IPS DF 4.7 (cell line): ENCODE measurements around the gene FOXJ2.
"Not testable (repeated sequence)": the region's sequence is repeated elsewhere in the genome, so short reads cannot be mapped to it uniquely, and the experiment has no call there.

Experiments used
- DNase-seq: peaks from one replicate; pipeline ENCODE4 v3.0.0-alpha.2; 2013; ENCODE audit warnings: low spot score; ENCODE audit errors: extremely low read depth

The FOXJ2 gene

GRCh38 chr12:8064131-8064530, 31.6 kb downstream of the FOXJ2 start:
- no peak for DNase-seq

GRCh38 chr12:8065991-8066594, 33.6 kb downstream of the FOXJ2 start, which contains the start of gene C3AR1:
Gene C3AR1 (minus strand): TSS chr12:8066359. CDS start chr12:8060185, 6,174 bp downstream.
- no peak for DNase-seq

DNA sequence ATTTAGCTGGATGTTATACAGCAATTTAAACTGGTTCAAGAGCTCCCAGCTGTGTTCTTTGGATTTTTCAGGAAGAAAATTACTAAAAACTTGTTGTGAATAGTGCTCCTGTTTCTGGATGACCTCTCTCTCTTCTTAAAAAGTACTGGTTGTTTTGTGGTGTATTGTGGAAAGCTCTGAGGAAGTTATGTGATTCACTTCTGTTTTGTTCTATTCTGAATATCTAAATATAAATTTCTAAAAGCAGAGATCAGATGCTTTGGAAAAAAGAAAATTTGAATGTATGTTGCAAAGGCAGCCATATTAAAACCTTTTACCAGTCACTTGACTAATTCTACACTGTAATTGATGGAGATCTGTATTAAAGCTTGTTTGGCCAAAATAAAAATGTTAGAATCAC, 37.1 kb downstream of the FOXJ2 start:
- no peak for DNase-seq

DNA sequence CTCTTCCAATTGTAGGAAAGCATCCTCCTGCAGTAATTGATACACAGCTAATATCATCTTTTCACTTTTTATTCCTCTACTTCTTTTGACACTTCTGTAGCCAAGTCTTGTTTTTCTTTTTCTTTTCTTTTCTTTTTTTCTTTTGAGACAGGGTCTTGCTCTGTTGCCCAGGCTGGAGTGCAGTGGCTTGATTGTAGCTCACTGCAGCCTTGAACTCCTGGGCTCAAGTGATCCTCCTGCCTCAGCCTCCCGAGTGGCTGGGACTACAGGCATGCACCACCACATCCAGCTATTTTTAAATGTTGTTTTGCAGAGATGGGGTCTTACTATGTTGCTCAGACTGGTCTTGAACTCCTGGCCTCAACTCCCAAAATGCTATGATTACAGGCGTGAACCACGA, 39.3 kb downstream of the FOXJ2 start:
- not testable (repeated sequence) for DNase-seq

GRCh38 chr12:8075935-8076334, 43.4 kb downstream of the FOXJ2 start:
- DNase-seq: no peak

DNA sequence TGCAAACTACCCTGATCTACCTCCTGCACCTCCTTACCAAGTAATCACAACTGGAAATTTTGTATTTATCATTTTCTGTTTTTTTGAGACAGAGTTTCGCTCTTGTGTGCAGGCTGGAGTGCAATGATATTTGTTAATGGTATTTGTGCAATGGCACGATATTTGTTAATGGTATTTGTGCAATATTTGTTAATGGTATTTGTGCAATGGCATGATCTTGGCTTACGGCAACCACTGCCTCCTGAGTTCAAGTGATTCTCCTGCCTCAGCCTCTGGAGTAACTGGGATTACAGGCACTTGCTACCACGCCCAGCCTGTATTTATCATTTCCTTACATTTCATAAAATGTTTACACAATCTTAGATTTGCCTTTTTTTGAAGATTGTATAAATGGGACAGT, 43.9 kb downstream of the FOXJ2 start:
- DNase-seq: no peak

- DNase-seq: no peak
Observed at GRCh38 chr12:8077207-8077606, 44.7 kb downstream of the FOXJ2 start.

DNA sequence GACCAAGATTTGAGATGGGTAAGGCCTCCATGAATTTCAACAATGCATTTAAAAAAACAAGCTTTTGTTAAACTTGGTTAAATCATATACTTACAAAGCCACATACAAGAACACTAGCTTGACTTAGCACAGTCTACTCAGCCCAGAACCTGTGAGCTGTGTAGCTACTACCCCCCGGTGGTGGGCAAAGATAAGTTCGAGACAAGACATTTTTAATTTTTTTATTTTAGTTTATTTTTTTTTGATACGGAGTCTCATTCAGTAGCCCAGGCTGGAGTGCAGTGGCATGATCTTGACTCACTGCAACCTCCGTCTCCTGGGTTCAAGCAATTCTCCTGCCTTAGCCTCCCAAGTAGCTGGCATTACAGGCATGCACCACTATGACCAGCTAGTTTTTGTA, 45.9 kb downstream of the FOXJ2 start:
- DNase-seq: no peak

DNA sequence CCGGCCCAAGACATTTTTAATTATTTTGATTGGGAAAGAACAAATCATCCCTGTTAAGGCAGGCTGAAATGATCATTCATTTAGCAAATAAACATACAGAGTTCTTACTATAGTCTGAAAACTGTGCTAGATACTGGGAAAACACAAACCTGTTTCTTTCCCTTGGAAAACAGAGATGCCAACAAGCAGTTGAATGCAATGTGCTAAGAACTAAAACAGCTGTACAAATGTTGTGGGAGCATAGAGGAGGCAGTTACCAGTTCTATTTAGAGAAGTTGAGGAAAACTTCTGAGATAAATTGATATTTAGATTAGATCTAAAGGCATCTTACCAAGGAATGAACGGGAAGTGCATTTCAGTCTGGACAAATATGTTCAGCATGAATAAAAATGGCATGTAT, 46.4 kb downstream of the FOXJ2 start:
- no peak for DNase-seq

GRCh38 chr12:8080120-8080519, 47.6 kb downstream of the FOXJ2 start:
- DNase-seq: no peak

GRCh38 chr12:8081251-8081920, 48.9 kb downstream of the FOXJ2 start:
- no peak for DNase-seq

DNA sequence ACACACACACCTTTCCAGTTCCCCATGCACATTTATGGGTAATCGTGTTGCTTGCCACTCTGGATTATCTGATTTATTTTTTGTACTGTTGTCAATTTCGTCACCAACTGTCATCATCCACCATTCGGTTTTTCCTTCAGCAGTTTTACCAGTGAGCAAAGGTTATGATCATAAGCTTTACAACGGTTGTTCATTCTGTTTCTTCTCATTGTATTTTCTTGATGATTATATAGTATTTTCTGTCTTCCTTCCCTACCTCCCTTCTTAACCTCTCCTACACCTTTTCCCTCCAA, 50.2 kb downstream of the FOXJ2 start:
- DNase-seq: no peak

- DNase-seq: not testable (repeated sequence)
Observed at GRCh38 chr12:8084351-8084750, 51.8 kb downstream of the FOXJ2 start.

DNA sequence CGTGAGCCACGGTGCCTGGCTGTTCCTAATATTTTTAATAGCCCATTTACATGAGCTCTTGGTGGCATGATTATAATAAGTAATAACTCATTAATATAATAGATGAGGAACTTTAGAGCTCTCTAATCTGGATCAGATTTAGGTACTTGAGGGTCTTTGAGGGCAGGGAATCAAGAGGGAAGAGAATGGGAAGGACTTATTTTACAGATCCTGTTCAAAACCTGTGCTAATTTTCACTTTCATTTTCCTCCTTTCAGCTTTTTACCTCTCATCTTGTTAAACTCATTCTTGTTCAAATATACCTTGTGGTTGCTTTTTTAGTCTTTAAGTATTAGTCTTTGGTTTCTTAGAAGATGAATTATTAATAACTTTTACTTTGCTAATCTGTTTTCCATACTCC, 55.1 kb downstream of the FOXJ2 start:
- no peak for DNase-seq

GRCh38 chr12:8088574-8088973, 56.1 kb downstream of the FOXJ2 start:
- no peak for DNase-seq

DNA sequence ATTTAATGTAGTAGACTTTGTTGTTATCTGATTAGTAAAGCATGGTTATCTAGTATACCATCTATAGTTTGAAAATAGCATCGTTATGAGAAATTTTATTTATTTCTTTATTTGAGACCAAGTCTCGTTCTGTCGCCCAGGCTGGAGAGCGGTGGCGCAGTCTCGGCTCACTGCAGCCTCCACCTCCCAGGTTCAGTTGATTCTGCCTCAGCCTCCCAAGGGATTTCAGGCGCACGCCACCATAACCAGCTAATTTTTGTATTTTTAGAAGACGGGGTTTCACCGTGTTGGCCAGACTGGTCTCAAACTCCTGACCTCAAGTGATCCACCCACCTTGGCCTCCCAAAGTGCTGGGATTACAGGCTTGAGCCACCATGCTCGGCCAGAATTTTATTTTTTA, 56.8 kb downstream of the FOXJ2 start:
- not testable (repeated sequence) for DNase-seq

DNA sequence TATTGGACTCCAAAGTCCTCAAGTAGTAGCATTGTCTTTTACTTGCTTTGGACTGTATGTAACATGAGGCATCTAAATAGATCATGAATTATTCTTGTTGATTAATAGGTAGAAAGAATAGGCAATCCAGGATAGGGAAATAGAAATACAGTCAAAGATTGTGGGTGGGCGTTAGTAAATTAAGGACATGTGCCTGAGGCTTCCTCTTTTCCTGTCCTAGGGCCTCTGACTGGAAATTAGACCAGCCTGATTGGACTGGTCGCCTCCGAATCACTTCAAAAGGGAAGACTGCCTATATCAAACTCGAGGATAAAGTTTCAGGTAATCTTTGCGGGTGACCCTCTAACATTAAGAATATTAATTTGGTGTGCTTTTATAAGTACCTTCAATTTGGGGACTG, 57.2 kb downstream of the FOXJ2 start:
- DNase-seq: no peak

- no peak for DNase-seq
Observed at GRCh38 chr12:8093291-8093690, 60.8 kb downstream of the FOXJ2 start.

DNA sequence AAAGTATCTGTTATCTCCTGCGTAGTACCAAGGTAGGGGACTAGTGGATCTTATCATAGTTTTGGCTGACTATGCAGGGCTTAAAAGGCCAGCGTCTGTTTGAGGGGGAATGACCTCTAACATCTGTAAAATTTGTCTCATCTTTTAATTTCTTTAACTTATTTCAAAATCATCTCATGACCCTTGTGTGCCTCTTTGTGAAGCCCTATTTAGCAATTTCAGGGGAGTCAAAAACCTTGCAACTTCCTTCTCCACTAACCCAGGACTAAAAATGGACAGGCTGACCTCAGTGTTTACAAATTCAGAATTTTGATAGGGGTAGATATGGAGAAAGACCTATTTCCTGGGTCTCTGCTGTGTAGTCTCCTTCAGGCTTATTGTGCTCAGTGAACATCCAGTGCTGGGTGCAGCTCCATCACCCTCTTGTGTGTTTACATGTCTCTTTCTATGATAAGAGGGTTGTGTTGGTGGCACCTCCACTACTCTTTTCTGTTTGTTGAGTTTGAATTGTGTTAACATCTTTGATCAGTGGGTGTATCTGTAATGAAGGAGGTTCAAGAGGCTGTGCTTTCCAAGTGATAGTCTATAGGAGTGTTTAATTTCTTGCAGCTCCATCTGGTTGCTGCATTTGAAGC, 63.9 kb downstream of the FOXJ2 start:
- no peak for DNase-seq

DNA sequence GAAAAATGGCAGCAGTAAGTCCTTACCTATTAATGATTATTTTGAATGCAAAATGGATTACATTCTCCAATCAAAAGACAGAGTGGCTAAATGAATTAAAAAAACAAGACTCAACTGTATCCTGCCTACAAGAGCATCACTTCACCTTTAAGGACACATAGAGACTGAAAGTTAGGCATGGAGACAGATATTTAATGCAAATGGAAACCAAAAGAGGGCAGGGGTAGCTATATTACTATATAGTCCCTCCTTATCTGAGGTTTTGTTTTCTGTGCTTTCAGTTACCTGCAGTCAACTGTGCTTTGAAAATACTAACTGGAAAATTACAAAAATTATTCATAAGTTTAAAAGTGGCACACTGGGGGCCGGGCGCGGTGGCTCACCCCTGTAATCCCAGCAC, 66.7 kb downstream of the FOXJ2 start:
- no peak for DNase-seq
